Measurements from ENCODE around the gene GJC1. TPM values are rescaled to one million over a fixed set of nuclear protein-coding genes. Genes with fewer than 3 reads are reported as not detected.

The GJC1 gene
- total and polyA plus RNA-seq, 2 donors (not counting 1 experiment from before 2014, with no cell fraction given) = 33.9 to 97.3 TPM

DNA sequence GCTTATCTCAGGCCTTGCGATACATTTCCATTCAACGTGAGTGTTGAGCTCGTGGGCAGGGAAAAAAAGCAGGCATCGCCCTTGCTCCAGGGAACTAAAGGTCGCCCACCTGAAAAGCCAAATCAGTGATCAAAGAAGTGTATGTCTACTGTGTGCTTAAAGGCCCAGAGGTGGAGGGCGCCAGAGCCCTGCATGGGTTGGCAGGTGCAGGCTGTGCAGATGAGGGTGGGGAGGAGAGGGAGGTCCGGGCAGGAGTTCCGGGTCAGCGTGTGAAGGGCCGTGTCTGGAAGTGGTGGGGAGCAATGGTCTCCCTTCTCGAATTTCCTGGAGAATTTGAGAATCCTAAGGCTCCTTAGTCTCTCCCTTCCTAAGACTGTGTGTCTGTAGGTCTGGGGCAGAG is 64.1 kb downstream of the GJC1 start:
- Histone ChIP-seq H3K4me1 (ENCODE audit: control insufficient read depth, extremely low read depth, insufficient read depth, low read length) (no peaks in the 10 kb centered on the region), H3K9me3 (ENCODE audit: control insufficient read depth, insufficient read depth, low read depth, low read length) (no peaks in the 10 kb centered on the region), H3K36me3 (ENCODE audit: control insufficient read depth, insufficient read depth, low read length) (no peaks in the 10 kb centered on the region), H3K27ac (ENCODE audit: insufficient read depth, low read length) (no peak overlapping the region), H3K4me3 (replicated peaks in 1 of 4; ENCODE audit: control extremely low read depth in 1 of 4, insufficient read depth in 1 of 4, low read depth in 3 of 4, low read length in 4 of 4) (no peak overlapping the region), H3K9ac (ENCODE audit: insufficient read depth, low read length) (no peak overlapping the region), H3K27me3 (ENCODE audit: control insufficient read depth, insufficient read depth, low read length) (peaks cover 3% of the 10 kb centered on the region), H3K4me2 (ENCODE audit: extremely low read depth, insufficient read depth, low read length) (no peak overlapping the region), H4K20me1 (ENCODE audit: control insufficient read depth, extremely low read depth, insufficient read depth, low read length) (no peaks in the 10 kb centered on the region), H3K79me2 (ENCODE audit: control insufficient read depth, insufficient read depth, low read length) (no peaks in the 10 kb centered on the region), H2AFZ (ENCODE audit: low read length) (no peak overlapping the region)
- TF ChIP-seq CTCF (conservative IDR thresholded peaks at IDR 0.05 in 1 of 2, IDR thresholded peaks at IDR 0.05 in 1 of 2; ENCODE audit: low read depth in 1 of 2, low read length in 2 of 2) = no peak
- TF ChIP-seq EZH2 (IDR thresholded peaks at IDR 0.05; ENCODE audit: low read length, missing control alignments) = no peak
- no peak for DNase-seq (ENCODE audit: low read depth in 2 of 2)

DNA sequence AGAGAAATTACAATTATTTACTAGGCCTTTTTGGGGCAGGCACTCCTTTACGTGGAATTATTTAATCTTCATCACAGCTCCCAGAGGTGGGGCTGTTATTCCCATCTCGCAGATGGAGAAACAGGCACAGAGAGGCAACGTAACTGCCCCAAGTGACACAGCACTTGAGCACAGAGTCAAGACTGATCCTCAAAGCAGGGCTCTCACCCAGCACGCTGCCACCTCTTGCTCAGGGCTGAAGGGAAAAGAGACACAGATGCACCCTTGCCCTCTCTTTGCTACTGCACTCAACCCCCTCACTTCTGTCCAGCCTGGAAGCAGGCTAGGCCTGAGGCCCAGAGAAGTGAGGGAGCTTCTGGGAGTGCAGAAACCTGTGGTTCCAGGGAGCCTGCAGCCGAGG is 66.9 kb downstream of the GJC1 start:
- Histone ChIP-seq H3K9me3 (ENCODE audit: control insufficient read depth, insufficient read depth, low read depth, low read length) (no peaks in the 10 kb centered on the region), H4K20me1 (ENCODE audit: control insufficient read depth, extremely low read depth, insufficient read depth, low read length) (no peaks in the 10 kb centered on the region), H3K4me1 (ENCODE audit: control insufficient read depth, extremely low read depth, insufficient read depth, low read length) (peaks cover 3% of the 10 kb centered on the region), H3K4me3 (replicated peaks in 1 of 4; ENCODE audit: control extremely low read depth in 1 of 4, insufficient read depth in 1 of 4, low read depth in 3 of 4, low read length in 4 of 4) (no peak overlapping the region), H3K79me2 (ENCODE audit: control insufficient read depth, insufficient read depth, low read length) (no peaks in the 10 kb centered on the region), H2AFZ (ENCODE audit: low read length) (no peak overlapping the region), H3K4me2 (ENCODE audit: extremely low read depth, insufficient read depth, low read length) (no peak overlapping the region), H3K36me3 (ENCODE audit: control insufficient read depth, insufficient read depth, low read length) (no peaks in the 10 kb centered on the region), H3K9ac (ENCODE audit: insufficient read depth, low read length) (no peak overlapping the region), H3K27ac (ENCODE audit: insufficient read depth, low read length) (no peak overlapping the region), H3K27me3 (ENCODE audit: control insufficient read depth, insufficient read depth, low read length) (peaks cover 17% of the 10 kb centered on the region)
- no peak for DNase-seq (ENCODE audit: low read depth in 2 of 2)
- TF ChIP-seq CTCF (conservative IDR thresholded peaks at IDR 0.05 in 1 of 2, IDR thresholded peaks at IDR 0.05 in 1 of 2; ENCODE audit: low read depth in 1 of 2, low read length in 2 of 2) = no peak
- TF ChIP-seq EZH2 (IDR thresholded peaks at IDR 0.05; ENCODE audit: low read length, missing control alignments) = no peak

- no peaks in the 10 kb centered on the region for H4K20me1 ChIP-seq (ENCODE audit: control insufficient read depth, extremely low read depth, insufficient read depth, low read length)
- H2AFZ ChIP-seq (ENCODE audit: low read length) = no peak overlapping the region
- peaks cover 19% of the 10 kb centered on the region for H3K27me3 ChIP-seq (ENCODE audit: control insufficient read depth, insufficient read depth, low read length)
- no peak overlapping the region for H3K9ac ChIP-seq (ENCODE audit: insufficient read depth, low read length)
- no peak for DNase-seq (ENCODE audit: low read depth in 2 of 2)
- H3K4me2 ChIP-seq (ENCODE audit: extremely low read depth, insufficient read depth, low read length) = no peak overlapping the region
- H3K36me3 ChIP-seq (ENCODE audit: control insufficient read depth, insufficient read depth, low read length) = no peaks in the 10 kb centered on the region
- no peak overlapping the region for H3K4me3 ChIP-seq (replicated peaks in 1 of 4; ENCODE audit: control extremely low read depth in 1 of 4, insufficient read depth in 1 of 4, low read depth in 3 of 4, low read length in 4 of 4)
- H3K9me3 ChIP-seq (ENCODE audit: control insufficient read depth, insufficient read depth, low read depth, low read length) = no peaks in the 10 kb centered on the region
- peaks cover 3% of the 10 kb centered on the region for H3K4me1 ChIP-seq (ENCODE audit: control insufficient read depth, extremely low read depth, insufficient read depth, low read length)
- TF ChIP-seq CTCF (conservative IDR thresholded peaks at IDR 0.05 in 1 of 2, IDR thresholded peaks at IDR 0.05 in 1 of 2; ENCODE audit: low read depth in 1 of 2, low read length in 2 of 2) (no peak), EZH2 (IDR thresholded peaks at IDR 0.05; ENCODE audit: low read length, missing control alignments) (no peak)
- H3K79me2 ChIP-seq (ENCODE audit: control insufficient read depth, insufficient read depth, low read length) = no peaks in the 10 kb centered on the region
- no peak overlapping the region for H3K27ac ChIP-seq (ENCODE audit: insufficient read depth, low read length)
Measured at GRCh38 chr17:44761932-44762810, 67.9 kb downstream of the GJC1 start.
